ENCODE results near the gene TPPP. TPM values are rescaled to one million over a fixed set of nuclear protein-coding genes. Genes with fewer than 3 reads are reported as not detected.

The TPPP gene
- total RNA-seq, 2 donors from 2014 or later, result 0.05 TPM; not detected in 1

DNA sequence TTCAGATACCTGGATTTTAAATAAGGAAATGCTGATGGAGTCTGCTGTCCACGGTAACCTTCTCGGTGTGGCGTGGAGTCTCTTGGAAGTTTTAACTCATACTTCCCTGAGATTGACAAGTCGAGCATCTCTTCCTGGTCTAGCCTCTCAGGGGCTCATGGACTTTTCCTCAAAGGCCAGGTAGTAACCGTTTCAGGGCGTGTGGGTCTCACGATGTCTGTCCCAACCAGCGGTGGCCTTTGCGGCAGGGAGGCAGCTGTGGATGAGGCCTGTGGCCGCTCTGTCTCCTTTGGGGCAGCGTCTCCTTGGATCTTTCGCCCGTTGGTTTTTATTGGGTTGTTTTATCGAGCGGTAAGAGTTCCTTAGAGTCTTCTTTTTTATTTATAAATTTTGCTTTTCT is 48.2 kb downstream of the TPPP start:
- no peak for DNase-seq (ENCODE audit: low spot score)
- H3K27me3 Mint-ChIP-seq, result no peaks in the 10 kb centered on the region
- ATAC-seq, result no peak
- H3K36me3 Mint-ChIP-seq, result peaks cover 6% of the 10 kb centered on the region
- no peak overlapping the region for H3K4me3 Mint-ChIP-seq
- no peaks in the 10 kb centered on the region for H3K4me1 Mint-ChIP-seq (ENCODE audit: low read depth in 2 of 2)
- H3K9me3 Mint-ChIP-seq, result no peaks in the 10 kb centered on the region
- no peak overlapping the region for H3K27ac Mint-ChIP-seq

DNA sequence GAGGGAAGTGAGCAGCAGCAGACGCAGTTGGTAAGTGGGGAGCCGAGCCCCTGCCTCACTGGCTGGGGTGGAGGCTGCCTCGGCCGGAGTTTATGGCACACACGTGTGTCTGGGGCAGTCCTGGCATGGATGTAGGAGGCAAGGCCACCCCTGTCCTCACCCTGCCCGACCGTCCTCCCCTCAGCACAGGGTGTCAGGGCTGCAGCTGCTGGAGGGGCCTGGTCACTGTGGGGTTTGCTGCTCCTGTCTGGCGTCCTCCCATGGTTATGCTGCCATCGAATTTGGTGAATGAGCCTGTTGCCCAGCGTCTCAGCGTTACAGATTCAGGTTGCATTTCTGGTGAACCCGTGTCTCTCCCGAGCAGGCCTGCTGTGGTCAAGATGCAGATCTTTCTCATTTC is 48.6 kb downstream of the TPPP start:
- Mint-ChIP-seq H3K9me3 (no peaks in the 10 kb centered on the region), H3K27ac (no peak overlapping the region), H3K27me3 (no peaks in the 10 kb centered on the region), H3K4me1 (ENCODE audit: low read depth in 2 of 2) (no peaks in the 10 kb centered on the region), H3K4me3 (no peak overlapping the region), H3K36me3 (peaks cover 6% of the 10 kb centered on the region)
- ATAC-seq (no peak), DNase-seq (ENCODE audit: low spot score) (no peak)

DNA sequence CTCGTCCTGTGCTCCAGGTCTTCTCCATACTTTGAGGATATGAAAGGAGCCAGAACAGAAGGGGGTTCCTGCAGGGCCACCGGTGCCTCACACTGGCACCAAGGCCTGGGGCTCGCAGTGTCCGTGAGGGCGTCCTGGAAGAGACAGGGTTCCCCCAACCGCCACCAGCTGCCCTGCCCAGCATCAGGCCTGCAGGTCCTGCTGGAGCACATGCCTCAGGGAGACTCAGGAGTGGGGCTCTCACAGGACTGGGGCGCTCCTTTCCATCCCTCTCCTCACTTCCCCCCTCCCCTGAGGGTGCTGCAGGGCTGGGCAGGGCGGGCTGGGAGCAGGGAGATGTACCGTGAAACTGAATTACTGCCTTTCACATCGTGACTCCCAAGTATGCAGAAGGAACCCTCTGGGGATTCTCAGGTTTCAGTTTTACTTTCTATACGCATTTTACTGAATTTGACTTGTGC is 49.3 kb downstream of the TPPP start:
- DNase-seq (ENCODE audit: low spot score) (no peak), ATAC-seq (no peak)
- no peaks in the 10 kb centered on the region for H3K9me3 Mint-ChIP-seq
- peaks cover 6% of the 10 kb centered on the region for H3K36me3 Mint-ChIP-seq
- H3K27me3 Mint-ChIP-seq, result no peaks in the 10 kb centered on the region
- H3K4me1 Mint-ChIP-seq (ENCODE audit: low read depth in 2 of 2), result no peaks in the 10 kb centered on the region
- no peak overlapping the region for H3K27ac Mint-ChIP-seq
- no peak overlapping the region for H3K4me3 Mint-ChIP-seq

DNA sequence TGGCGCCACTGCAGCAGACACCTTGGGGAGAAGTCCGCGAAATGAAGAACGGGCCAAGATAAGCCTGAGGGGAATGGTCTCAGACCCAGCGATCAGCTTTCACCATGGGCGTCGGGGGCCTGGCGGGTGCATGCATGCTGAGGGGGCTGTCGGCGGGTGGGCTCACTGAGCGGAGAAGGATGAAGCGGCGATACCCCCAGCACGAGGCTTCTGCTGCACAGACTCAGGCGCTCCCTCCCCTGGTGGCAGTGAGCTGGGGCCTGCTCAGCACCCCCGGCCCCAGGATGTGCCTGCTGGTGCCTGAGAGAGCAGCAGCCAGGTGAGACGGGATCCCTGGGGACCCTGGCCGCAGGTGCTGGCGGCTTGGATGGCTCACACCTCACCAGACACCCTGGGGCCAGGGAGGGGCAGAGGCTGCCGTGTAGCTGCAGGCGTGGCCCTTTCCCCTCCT is 49.8 kb downstream of the TPPP start:
- Mint-ChIP-seq H3K9me3 (no peaks in the 10 kb centered on the region), H3K4me3 (no peak overlapping the region), H3K27me3 (no peaks in the 10 kb centered on the region), H3K36me3 (peaks cover 6% of the 10 kb centered on the region), H3K4me1 (ENCODE audit: low read depth in 2 of 2) (no peaks in the 10 kb centered on the region), H3K27ac (no peak overlapping the region)
- no peak for ATAC-seq
- DNase-seq (ENCODE audit: low spot score), result no peak

DNA sequence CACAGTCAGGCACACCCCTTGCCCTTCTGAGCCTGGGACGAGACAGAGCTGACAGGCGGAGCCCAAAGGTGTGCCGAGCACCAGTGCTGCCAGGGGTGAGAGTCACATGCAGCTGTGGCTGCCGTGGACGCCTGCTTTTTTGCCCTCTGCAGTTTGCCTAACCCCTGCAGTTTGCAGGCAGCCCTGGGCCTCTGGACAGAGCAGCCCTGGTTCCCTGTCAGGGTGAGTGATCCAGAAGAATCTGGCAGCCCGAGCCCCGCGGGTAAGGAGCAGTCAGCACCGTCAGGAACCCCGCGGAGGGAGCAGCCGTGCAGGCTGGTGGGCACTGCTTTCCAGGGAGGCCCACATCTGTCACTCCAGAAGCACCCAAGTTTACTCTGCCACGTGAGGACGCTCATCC is 50.7 kb downstream of the TPPP start:
- H3K9me3 Mint-ChIP-seq, result no peaks in the 10 kb centered on the region
- H3K27me3 Mint-ChIP-seq, result no peaks in the 10 kb centered on the region
- ATAC-seq (no peak), DNase-seq (ENCODE audit: low spot score) (no peak)
- no peak overlapping the region for H3K27ac Mint-ChIP-seq
- no peaks in the 10 kb centered on the region for H3K4me1 Mint-ChIP-seq (ENCODE audit: low read depth in 2 of 2)
- no peak overlapping the region for H3K4me3 Mint-ChIP-seq
- peaks cover 6% of the 10 kb centered on the region for H3K36me3 Mint-ChIP-seq

DNA sequence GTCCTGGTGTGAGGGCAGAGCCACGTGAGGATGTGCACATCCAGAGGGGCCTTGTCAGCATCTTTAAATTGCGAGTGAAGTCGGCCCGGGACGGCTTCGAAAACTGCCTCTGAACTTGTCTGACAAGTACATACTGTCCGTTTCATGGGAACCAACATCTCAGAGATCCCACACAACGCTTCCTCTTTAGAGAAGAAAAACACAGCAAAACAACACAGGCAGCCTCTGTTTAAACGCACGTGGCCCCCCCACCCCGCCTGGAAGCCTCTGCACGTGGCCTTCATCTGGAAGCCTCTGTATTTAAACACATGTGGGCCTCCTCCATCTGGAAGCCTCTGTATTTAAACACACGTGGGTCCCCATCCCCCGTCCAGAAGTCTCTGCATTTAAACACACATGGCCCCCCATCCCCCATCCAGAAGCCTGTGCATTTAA is 51.8 kb downstream of the TPPP start:
- DNase-seq (ENCODE audit: low spot score) (no peak), ATAC-seq (no peak)
- Mint-ChIP-seq H3K4me1 (ENCODE audit: low read depth in 2 of 2) (no peaks in the 10 kb centered on the region), H3K36me3 (peaks cover 6% of the 10 kb centered on the region), H3K27me3 (no peaks in the 10 kb centered on the region), H3K9me3 (no peaks in the 10 kb centered on the region), H3K27ac (no peak overlapping the region), H3K4me3 (no peak overlapping the region)

DNA sequence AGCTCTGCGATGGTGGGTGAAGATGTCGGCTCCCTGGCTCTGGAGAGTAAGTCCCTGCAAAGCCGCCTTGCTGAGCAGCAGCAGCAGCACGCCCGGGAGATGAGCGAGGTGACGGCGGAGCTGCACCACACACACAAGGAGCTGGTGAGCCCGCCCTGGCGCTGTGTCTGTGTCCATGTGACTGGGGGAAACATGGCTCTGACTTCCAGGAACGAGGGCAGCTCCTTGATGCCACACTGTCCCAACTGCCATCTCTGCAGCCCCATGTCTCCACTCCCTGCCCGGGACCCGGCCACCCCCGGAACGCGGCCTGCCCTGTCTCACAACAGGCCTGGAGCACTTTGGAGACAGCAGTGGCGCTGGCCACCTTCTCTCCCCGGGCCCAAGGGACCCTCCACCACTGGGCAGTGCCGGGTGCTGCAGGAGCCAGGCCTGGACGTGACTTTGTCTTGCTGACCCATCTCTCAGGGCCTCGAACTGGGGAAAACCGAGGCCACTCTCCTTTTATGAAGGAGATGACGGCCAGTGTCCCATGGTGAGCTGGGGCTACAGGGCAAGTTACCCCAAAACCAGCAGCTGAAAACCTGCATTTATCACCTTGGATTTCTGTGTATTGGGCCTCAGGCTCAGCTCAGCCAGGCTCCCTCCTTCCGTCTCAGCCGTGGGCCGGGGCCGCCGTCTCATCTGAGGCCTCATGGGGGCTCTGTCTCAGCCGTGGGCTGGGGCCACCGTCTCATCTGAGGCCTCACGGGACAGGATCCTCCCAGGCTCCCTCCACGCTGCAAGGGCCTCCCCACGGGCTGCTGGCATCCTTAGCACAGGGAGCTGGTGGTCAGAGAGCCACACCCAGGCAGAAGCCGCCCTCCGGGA is 52.5 kb downstream of the TPPP start:
- no peak for DNase-seq (ENCODE audit: low spot score)

DNA sequence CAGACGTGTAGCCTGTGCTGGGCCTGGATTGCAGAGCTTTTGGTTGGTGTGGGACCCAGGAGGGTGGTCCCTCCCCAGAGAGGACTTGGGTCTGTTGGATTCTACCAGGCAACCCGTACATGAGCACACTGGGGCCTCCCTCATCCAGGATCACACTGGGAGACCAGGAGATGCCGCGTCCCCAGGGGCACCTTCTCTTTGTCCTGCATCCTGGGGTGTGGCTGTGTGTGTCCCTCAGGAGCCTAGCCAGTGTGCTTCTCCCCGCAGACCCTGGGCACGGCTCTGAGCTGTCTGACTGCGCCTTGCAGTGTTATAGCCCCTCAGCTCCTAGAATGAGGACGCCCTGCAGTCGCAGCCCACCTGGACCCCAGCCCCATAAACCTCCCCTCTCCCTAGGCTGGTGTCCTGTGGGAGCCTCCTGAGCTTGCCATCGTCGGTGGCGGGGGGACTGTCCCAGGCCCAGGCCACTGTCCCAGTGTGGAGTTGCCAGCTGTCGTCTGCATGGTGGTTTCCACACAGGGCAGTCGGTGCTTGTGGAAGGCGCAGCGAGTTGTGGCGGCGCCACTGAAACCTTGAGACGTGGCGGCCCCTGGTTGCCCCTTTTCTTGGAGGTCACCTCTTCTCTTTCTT is 53.5 kb downstream of the TPPP start:
- peaks cover 6% of the 10 kb centered on the region for H3K36me3 Mint-ChIP-seq
- H3K4me1 Mint-ChIP-seq (ENCODE audit: low read depth in 2 of 2), result no peaks in the 10 kb centered on the region
- H3K27me3 Mint-ChIP-seq, result no peaks in the 10 kb centered on the region
- no peak for DNase-seq (ENCODE audit: low spot score)
- H3K4me3 Mint-ChIP-seq, result no peak overlapping the region
- no peak overlapping the region for H3K27ac Mint-ChIP-seq
- H3K9me3 Mint-ChIP-seq, result no peaks in the 10 kb centered on the region
- ATAC-seq, result no peak

More for the DNA sequence above, 52.5 kb downstream of the TPPP start:
- Mint-ChIP-seq H3K27ac (no peak overlapping the region), H3K27me3 (no peaks in the 10 kb centered on the region), H3K4me1 (ENCODE audit: low read depth in 2 of 2) (no peaks in the 10 kb centered on the region), H3K4me3 (no peak overlapping the region), H3K36me3 (peaks cover 7% of the 10 kb centered on the region), H3K9me3 (no peaks in the 10 kb centered on the region)
- peak in 1 of 2 donors; percentile 34 for ATAC-seq

DNA sequence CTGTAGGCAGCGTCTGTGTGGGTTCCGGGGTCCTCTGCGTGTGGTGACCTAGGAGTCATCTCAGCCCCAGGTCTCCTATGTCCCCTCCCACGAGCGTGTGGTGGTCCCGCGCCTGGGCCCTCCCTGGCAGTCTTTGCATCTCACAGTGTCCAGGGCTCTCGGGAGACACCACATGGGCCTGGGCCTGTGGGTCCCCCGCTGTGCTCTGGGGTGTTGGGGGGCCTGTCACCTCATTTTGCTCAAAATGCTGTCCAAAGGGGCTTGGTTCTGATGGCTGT is 54.0 kb downstream of the TPPP start:
- peaks cover 6% of the 10 kb centered on the region for H3K36me3 Mint-ChIP-seq

DNA sequence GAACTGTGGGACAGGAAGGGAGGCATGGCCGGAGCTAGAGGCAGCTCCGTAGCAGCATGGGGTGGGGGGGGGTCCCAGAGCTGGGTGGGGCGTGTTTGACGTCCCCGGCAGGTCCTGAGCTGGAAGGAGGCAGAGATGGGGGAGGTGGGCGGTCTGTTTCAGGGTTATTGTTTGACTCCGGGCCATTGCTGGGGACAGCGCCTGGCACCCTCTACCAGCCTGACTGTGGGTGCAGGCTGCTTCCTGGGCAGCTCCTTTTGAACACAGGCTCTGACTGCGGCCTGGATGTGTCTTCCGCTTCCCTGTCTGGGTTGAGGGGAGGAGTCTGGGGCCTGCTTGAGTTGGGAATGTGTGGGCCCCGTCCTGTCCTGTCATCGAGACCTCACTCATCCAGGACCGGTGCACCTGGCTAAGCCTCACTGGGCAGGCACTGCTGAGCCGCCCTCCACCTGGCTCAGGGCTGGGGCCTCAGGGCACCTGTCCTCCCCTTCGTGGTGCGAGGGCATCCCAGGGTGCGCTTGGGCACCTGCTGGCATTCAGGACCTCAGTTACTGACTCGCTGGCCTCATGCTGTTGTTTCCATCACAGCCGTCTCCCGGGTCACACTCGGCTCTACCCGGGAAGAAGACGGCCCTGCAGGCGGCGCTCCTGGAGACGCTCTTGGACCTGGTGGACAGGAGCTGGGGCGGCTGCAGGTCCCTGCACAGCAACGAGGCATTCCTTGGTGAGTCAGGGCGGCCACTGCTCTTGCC is 54.5 kb downstream of the TPPP start:
- Mint-ChIP-seq H3K4me1 (ENCODE audit: low read depth in 2 of 2) (no peaks in the 10 kb centered on the region), H3K9me3 (no peaks in the 10 kb centered on the region), H3K4me3 (no peak overlapping the region), H3K27ac (no peak overlapping the region), H3K27me3 (no peaks in the 10 kb centered on the region), H3K36me3 (peaks cover 6% of the 10 kb centered on the region)
- DNase-seq (ENCODE audit: low spot score) (no peak), ATAC-seq (no peak)

More for the DNA sequence above, 54.0 kb downstream of the TPPP start:
- Mint-ChIP-seq H3K27me3 (no peaks in the 10 kb centered on the region), H3K27ac (no peak overlapping the region), H3K4me1 (ENCODE audit: low read depth in 2 of 2) (no peaks in the 10 kb centered on the region), H3K9me3 (no peaks in the 10 kb centered on the region), H3K4me3 (no peak overlapping the region)
- DNase-seq (ENCODE audit: low spot score) (no peak), ATAC-seq (no peak)

DNA sequence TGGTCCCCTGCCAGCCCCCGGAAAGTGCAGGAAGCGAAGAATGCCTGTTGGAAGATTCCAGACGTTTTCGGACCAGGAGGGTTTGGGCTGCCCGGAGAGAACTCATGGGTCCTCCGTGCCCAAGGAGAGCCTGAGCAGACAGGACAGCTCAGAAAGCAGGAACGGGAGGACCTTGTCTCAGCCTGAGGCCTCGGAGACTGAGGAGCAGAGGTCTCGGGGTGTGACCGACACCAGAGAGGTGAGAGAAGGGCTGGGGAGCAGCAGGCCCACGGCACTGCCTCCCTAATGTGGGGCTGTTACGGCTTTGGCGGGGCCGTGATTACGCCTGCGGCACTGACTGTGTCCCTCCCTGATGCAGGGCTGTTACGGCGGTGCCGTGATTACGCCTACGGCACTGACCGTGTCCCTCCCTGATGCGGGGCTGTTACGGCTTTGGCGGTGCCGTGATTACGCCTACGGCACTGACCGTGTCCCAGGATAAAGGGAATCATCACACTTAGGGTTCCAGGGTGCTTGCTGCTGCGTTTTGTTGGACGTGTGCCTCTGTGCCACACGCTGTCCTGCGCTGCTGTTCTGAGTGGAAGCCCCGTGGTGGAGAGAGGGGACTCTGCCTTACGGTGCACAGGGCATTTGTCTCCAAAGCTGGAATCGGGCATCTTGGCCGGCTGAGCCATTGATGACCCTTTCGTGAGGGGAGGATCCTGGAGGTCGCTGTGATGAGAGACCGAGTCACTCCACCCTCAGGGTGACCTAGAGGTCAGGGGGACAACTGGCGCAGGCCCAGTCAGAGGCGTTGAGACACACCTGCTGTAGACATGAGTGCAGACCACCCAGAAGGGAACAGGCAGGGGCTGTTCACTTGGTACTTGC is 55.3 kb downstream of the TPPP start:
- H3K4me1 Mint-ChIP-seq (ENCODE audit: low read depth in 2 of 2), result no peaks in the 10 kb centered on the region
- H3K36me3 Mint-ChIP-seq, result peaks cover 6% of the 10 kb centered on the region
- ATAC-seq (no peak), DNase-seq (ENCODE audit: low spot score) (no peak)
- no peaks in the 10 kb centered on the region for H3K27me3 Mint-ChIP-seq
- no peaks in the 10 kb centered on the region for H3K9me3 Mint-ChIP-seq
- H3K27ac Mint-ChIP-seq, result no peak overlapping the region
- H3K4me3 Mint-ChIP-seq, result no peak overlapping the region

DNA sequence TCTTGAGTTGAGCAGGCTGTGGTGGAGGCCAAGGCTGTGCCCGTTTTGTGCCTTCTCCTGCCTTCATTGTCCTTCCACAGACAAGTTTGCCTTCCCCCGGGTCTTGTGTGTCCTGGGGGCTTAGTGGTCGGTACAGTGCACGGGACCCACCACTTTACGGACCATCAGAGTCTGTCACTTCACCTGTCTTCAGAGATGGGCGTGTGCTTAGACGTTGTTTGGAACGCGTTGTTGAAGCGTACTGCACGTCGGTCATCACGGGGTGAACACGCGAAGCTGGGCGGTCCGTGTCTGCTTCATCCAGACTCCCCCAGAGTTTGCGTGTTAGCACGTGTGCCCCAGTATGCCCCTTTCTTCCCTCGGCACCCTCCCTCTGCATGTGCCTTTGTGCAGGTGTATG is 56.2 kb downstream of the TPPP start:
- Mint-ChIP-seq H3K4me3 (no peak overlapping the region), H3K27ac (no peak overlapping the region), H3K4me1 (ENCODE audit: low read depth in 2 of 2) (no peaks in the 10 kb centered on the region), H3K36me3 (peaks cover 6% of the 10 kb centered on the region), H3K9me3 (no peaks in the 10 kb centered on the region), H3K27me3 (no peaks in the 10 kb centered on the region)
- ATAC-seq (no peak), DNase-seq (ENCODE audit: low spot score) (no peak)

DNA sequence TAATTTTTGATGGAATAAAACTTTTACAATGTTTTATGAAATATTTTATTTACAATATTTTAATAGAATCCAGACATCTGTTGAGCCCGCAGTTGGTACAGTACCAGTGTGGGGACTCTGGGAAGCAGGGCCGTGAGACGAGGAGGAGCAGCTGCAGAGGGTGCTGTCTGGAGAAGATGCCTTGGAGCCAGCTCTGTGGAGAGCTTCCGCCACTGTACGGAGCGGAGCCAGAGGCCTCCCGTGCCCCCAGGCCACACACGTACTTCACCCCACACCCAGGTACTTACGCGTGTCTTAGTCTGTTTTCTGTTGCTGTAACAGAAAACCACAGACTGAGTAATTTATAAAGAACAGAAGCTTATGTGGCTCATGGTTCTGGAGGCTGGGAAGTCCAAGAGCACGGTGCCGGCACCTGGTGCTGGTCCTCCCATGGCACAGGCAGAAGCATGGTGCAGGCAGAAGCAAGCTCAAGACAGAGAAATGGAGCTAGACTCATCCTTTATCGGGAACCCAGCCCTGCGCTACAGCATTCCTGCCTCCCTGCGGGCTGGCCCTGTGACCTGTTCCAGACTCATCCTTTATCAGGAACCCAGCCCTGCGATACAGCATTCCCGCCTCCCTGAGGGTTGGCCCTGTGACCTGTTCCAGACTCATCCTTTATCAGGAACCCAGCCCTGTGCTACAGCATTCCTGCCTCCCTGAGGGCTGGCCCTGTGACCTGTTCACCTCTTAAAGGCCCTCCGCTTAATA is 57.7 kb downstream of the TPPP start:
- no peak overlapping the region for H3K4me3 Mint-ChIP-seq
- H3K4me1 Mint-ChIP-seq (ENCODE audit: low read depth in 2 of 2), result no peaks in the 10 kb centered on the region
- H3K36me3 Mint-ChIP-seq, result peaks cover 6% of the 10 kb centered on the region
- H3K9me3 Mint-ChIP-seq, result no peaks in the 10 kb centered on the region
- no peaks in the 10 kb centered on the region for H3K27me3 Mint-ChIP-seq
- ATAC-seq (no peak), DNase-seq (ENCODE audit: low spot score) (no peak)
- no peak overlapping the region for H3K27ac Mint-ChIP-seq

Data from natural killer cell treated with Interleukin-12 subunit alpha and Interleukin-12 subunit beta and Interleukin-15 and Interleukin-18, amount 100 ng/mL, for 72 hours (primary cell).